ENCODE results near the gene ABCA12.

Gene ABCA12

DNA sequence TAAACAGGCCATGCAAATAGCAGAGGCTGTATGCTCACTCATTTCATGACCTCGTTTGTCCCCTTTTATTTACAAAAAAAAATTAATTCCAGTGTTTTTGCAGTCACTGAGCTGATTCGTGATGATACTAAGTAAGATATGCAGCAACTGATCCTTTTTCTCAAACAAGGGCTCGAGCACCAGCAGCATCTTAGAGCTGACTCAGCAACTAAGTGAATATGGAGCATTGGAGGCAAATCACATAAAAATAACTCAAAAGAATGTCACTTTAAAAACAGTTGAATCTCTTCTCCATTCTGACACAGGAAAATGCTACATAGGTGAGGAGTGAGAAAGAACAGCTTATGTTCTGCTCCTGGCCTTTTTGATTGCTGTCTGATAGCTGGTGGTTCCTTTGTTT lies 152.8 kb downstream of the ABCA12 start:
- DNase-seq (ENCODE audit: low read depth in 3 of 3), result no peak

GRCh38 chr2:214966420-214966819 lies 172.0 kb downstream of the ABCA12 start:
- no peak for DNase-seq (ENCODE audit: low read depth in 3 of 3)

- no peak for DNase-seq (ENCODE audit: low read depth in 3 of 3)
Measured at GRCh38 chr2:214960677-214961076, 177.7 kb downstream of the ABCA12 start.

GRCh38 chr2:214946949-214947348 lies 191.5 kb downstream of the ABCA12 start:
- no peak for DNase-seq (ENCODE audit: low read depth in 3 of 3)

DNA sequence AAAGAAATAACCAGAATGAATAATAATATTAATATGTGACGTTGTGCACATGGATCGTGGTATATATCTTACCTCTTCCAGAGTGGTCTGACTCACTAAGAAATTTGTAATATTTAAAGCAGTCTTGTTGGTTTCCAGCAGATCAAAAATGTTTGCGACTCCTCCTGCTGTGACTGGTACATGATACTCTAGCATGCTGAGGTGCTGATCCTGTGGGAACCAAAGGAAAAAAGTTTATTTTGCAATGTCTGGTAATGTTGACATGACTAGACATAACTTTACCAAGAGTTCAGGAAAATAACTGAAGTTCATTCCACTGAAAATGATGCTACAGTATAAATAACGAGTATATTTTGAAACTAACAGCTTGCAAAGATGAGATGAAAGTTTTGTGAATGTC lies 204.4 kb downstream of the ABCA12 start:
- no peak for DNase-seq (ENCODE audit: low read depth in 3 of 3)

DNA sequence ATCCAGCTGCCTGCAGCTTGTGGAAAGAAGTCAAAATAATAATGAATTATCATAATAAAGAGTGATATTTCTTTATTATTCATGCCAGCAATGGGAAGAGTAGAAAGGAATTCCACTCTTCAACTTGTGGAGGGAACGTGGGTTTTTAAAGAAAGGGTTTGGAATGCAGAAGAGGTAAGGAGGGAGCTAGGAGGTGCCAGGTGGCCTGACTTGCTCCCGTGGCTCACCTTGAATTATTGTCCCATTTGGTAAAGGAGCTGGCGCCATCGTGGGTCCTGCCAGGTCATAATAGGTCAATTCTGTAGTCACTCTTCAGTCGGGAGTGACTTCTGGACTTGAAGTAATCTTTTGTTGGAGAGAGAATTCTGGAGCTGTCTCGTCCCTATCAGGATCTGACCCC lies 233.8 kb downstream of the ABCA12 start:
- DNase-seq (ENCODE audit: low read depth in 3 of 3), result no peak

DNA sequence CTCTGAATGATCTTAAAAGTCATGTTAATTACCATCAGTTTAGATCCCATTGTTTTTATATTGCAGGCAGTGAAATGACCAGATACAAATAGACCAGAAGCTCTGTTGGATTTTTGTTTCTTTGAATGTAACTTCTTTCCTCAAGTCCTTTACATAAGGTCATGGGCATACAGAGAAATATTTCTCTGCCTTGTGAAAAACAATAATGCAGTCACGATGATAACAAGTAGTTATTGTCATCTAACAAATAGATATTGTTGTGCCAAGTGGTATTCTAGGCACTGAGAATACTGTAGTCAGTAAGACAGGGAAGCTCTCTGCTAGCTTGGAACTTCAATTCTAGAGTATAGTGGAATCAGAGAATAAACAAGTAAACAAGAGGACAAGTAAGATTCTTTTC lies 234.2 kb downstream of the ABCA12 start:
- no peak for DNase-seq (ENCODE audit: low read depth in 3 of 3)

DNA sequence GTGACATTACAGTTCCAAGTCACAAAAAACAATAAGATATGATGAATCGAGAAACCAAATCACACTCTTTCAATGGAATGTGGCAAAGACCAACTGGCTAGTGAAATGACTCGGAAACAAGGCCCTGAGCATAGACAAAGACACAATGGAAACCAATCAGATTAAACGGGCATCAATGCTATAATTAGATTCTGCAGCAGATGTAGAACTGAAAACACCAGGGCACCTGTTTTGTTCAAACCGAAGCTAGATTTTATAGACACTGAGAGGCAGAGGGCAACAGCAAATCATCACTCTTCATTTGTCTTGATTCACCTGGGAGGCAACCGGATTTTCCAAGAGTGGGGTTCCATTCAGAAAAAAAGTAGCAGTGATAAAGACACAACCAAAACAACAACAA lies 236.1 kb downstream of the ABCA12 start:
- DNase-seq (ENCODE audit: low read depth in 3 of 3), result no peak

DNA sequence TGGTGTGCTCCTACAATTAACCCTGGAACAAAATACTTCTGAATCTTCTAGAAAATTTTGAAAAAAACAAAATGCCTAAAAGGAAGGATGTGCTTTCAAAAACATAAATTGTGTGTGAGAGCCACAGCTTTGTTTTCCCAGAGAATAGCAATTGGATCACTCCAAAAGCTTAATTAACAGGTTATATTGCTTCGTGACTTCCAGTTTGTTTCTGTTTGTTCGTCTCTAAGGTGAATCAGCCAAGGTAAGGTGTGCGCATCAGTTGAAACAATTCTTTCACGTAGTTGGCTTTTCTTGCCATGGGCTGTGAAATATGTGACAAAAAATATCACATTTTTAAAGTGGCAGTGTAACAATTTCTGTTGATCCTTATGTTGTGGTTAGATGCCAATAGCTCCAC lies 238.7 kb downstream of the ABCA12 start:
- DNase-seq (ENCODE audit: low read depth in 3 of 3), result no peak

GRCh38 chr2:214896274-214896673 lies 242.2 kb downstream of the ABCA12 start:
- DNase-seq (ENCODE audit: low read depth in 3 of 3), result no peak

- DNase-seq (ENCODE audit: low read depth in 3 of 3), result no peak
Measured at GRCh38 chr2:214895469-214895868, 243.0 kb downstream of the ABCA12 start.

- no peak for DNase-seq (ENCODE audit: low read depth in 3 of 3)
Measured at GRCh38 chr2:214889301-214889700, 249.1 kb downstream of the ABCA12 start.

- no peak for DNase-seq (ENCODE audit: low read depth in 3 of 3)
Measured at GRCh38 chr2:214881647-214882202, 256.7 kb downstream of the ABCA12 start.
